ENCODE measurements around the gene SUOX. TPM values are rescaled to one million over a fixed set of nuclear protein-coding genes. Genes with fewer than 3 reads are reported as not detected.
A peak's percentile ranks its signal among the peaks of the same experiment; 100 is the strongest.

SUOX gene
- polyA plus RNA-seq, 1 of the 3 experiments (the other 2 are of a cell fraction): 23.2 TPM

- TF ChIP-seq USF1 (IDR thresholded peaks at IDR 0.05; ENCODE audit: borderline replicate concordance, low read depth) (no peak), MXI1 (IDR thresholded peaks at IDR 0.05; ENCODE audit: low read depth, low read length) (no peak), TAF1 (IDR thresholded peaks at IDR 0.05; ENCODE audit: borderline replicate concordance, low read depth, low read length) (no peak)
Observed at GRCh38 chr12:55972456-55972855, 24.6 kb upstream of the SUOX start (continued).

- Histone ChIP-seq H3K9me2 (no peaks in the 10 kb centered on the region), H3K4me1 (ENCODE audit: control insufficient read depth in 1 of 2, insufficient read depth in 2 of 2, low read depth in 1 of 2, low read length in 1 of 2) (peaks cover 7 to 9% of the 10 kb centered on the region in 2 experiments; a peak in 3 of 4 replicates), H3K4me2 (peak overlapping the region; percentile 81), H4K20me1 (ENCODE audit: insufficient read depth) (no peaks in the 10 kb centered on the region), H2AFZ (ENCODE audit: low read depth) (peak overlapping the region; percentile 63), H3K27me3 (ENCODE audit: insufficient read depth) (no peaks in the 10 kb centered on the region), H3K27ac (ENCODE audit: low read depth in 2 of 2, low read length in 1 of 2) (peak overlapping the region; percentile 24 to 94), H3K36me3 (replicated peaks in 1 of 2; ENCODE audit: control insufficient read depth in 1 of 2, insufficient read depth in 2 of 2, low read length in 1 of 2) (peaks cover 10 to 23% of the 10 kb centered on the region in 2 experiments), H3K4me3 (ENCODE audit: low read depth in 2 of 2, low read length in 1 of 2) (peak overlapping the region; percentile 55 to 67), H3K79me2 (ENCODE audit: insufficient read depth) (peaks cover 54% of the 10 kb centered on the region), H3K9me3 (no peaks in the 10 kb centered on the region), H3F3A (replicated peaks; ENCODE audit: insufficient read depth) (peaks cover 18% of the 10 kb centered on the region), H3K9ac (peak overlapping the region; percentile 73)
- ChIA-PET CTCF (interaction anchor here (1.2 to 2.8 kb wide), 5 partner anchors 12 to 234 kb away, joined by 3 to 28 read pairs (median 9); partner anchors contain the start of gene SUOX), POLR2A (interaction anchor here (0.6 to 2.1 kb wide), 11 partner anchors 9 to 327 kb away, joined by 3 to 15 read pairs (median 5); partner anchors contain the start of genes CS, DNAJC14, IKZF4 and ORMDL2)
- no peak for DNase-seq
- 7% methylated on average over 18 of the region's 18 CpGs for WGBS (ENCODE audit: low lambda C conversion rate)
- no peak for TF ChIP-seq MAX (IDR thresholded peaks at IDR 0.05; ENCODE audit: low read depth)
- no peak for TF ChIP-seq USF1 (IDR thresholded peaks at IDR 0.05; ENCODE audit: borderline replicate concordance, low read depth)
- TF ChIP-seq RXRA (IDR thresholded peaks at IDR 0.05; ENCODE audit: borderline replicate concordance, low read depth): no peak
- TF ChIP-seq TCF12 (IDR thresholded peaks at IDR 0.05): no peak
- no peak for TF ChIP-seq REST (IDR thresholded peaks at IDR 0.05; ENCODE audit: low read depth, low read length)
- no peak for TF ChIP-seq CTCF (IDR thresholded peaks at IDR 0.05)
- TF ChIP-seq NRF1 (IDR thresholded peaks at IDR 0.05; ENCODE audit: low read depth, low read length): no peak
- no peak for TF ChIP-seq USF2 (IDR thresholded peaks at IDR 0.05; ENCODE audit: borderline replicate concordance, low read depth, low read length)
- TF ChIP-seq YY1 (IDR thresholded peaks at IDR 0.05; ENCODE audit: low read depth): no peak
- TF ChIP-seq EP300 (IDR thresholded peaks at IDR 0.05; ENCODE audit: borderline replicate concordance in 1 of 2, low read depth in 1 of 2, low read length in 1 of 2): no peak
- no peak for TF ChIP-seq IRF3 (IDR thresholded peaks at IDR 0.05; ENCODE audit: low read depth, low read length)
- TF ChIP-seq ZBTB33 (IDR thresholded peaks at IDR 0.05; ENCODE audit: borderline replicate concordance, low read depth): no peak
- no peak for TF ChIP-seq FOXM1 (IDR thresholded peaks at IDR 0.05; ENCODE audit: low read depth)
- no peak for TF ChIP-seq FOSL2 (IDR thresholded peaks at IDR 0.05; ENCODE audit: borderline replicate concordance, low read depth)
- TF ChIP-seq TEAD4 (IDR thresholded peaks at IDR 0.05; ENCODE audit: borderline replicate concordance, insufficient read depth): no peak
Observed at GRCh38 chr12:55972911-55973598, 24.0 kb upstream of the SUOX start.

Measured in SK-N-SH (cell line).